HG02759 (cell line): ENCODE measurements around the gene ALG6.
A peak's percentile ranks its signal among the peaks of the same experiment; 100 is the strongest.

Source experiments
- ATAC-seq: cut with Tn5 transposase; IDR thresholded peaks from one replicate; pipeline ENCODE4 v1.9.1; 2021; ENCODE audit warnings: mild to moderate bottlenecking, moderate library complexity; ENCODE audit not compliant: unreplicated experiment

Gene ALG6

DNA sequence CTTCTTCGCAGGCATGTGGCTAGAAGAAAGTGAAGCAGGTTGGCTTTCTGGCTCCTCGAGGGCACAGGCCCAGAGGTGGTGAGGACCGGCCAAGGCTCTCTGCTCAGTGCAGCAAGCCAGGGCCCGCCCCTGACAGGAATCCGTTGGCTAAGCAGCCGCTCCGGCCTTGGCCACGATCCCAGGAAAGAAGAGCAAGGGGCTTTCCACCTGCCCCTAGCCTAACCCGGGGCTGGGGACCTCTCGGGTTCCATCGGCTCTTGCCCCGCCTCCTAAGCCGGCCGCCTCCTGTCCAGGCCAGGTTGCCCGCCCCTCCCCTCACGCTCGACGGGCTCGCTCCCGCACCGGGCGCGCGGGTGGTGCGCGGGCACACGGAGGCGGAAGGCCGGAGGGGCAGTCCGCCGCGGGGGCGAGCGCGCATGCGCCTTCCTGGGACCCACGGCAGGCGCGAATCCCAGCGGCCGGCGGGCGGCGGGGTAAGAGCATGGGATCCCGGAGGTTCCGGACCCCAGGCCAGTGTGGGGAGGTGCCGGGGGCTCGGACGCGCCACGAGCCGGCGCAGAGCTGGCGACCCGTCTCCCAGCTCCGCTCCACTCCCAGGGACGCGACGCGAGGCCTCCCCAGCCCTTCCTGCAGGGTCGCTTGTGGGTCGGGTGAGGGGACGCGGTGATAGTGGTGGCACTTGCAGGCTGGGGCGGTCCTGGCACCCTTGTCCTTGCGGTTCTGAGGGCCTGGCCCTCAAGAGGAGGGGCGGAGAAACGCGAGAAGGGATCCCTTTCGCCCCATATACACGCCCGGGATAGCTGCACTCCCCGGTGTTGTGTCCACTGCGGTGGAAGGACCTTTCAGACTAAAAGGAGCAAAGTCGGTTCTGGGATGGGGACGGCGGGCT, at the start of gene ALG6:
ALG6 (plus strand) TSS at position 413 of the 889 bp plus-strand sequence. CDS start 3,351 bp downstream, outside the sequence.
- ATAC-seq = peak; percentile 94

DNA sequence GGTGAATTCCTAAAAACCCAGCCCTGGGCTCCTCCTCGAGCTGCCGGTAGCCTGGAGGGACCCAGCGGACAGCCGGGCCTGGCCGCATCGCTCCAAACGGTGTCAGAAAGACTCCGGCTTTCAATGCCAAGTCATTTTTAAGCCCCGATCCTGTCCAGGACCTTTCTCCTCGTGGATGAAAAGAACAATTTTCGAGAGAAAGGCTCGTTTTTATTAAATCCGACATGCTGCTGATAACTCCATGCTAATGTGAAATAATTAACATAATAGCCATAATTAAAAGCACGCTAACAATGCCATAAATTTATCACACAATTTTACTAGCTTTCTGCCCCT, 49.6 kb upstream of the ALG6 start:
- ATAC-seq = no peak

DNA sequence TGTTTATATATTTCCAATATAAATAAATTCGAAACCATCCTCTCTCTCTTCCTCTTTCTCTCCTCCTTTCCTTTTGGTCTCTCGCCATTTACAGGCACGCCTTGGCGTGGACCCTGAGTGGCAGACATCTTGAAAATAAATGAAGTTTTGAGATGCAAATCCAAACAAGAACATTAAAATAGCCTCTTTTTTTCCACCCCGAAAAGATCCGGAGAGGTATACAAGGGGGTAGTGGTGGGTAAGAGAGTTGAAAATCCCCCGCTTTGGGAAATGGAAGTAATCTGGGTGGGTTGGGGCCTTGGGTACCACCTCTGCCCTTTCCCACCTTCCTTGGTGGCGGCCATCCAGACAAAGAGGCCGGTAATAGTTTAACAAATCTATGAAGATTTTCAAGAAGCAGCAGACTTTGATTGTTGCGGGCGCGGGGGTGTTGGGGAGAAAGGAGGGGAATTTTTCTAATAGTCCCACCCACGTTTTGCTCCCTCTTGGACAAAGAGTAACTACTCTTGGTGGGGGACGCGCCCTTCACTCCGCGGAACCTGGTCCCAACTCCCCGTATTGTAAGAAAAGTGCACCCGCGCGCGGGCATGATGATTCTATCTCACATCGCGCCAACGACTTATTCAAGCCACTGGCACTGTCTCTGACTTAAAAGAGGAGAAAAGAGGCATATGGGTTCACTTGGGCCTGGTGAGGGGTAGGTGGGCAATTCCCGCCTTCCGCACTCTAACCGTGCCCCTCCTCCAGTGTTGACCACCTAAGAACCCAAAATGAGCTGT, 49.0 kb upstream of the ALG6 start:
- no peak for ATAC-seq

DNA sequence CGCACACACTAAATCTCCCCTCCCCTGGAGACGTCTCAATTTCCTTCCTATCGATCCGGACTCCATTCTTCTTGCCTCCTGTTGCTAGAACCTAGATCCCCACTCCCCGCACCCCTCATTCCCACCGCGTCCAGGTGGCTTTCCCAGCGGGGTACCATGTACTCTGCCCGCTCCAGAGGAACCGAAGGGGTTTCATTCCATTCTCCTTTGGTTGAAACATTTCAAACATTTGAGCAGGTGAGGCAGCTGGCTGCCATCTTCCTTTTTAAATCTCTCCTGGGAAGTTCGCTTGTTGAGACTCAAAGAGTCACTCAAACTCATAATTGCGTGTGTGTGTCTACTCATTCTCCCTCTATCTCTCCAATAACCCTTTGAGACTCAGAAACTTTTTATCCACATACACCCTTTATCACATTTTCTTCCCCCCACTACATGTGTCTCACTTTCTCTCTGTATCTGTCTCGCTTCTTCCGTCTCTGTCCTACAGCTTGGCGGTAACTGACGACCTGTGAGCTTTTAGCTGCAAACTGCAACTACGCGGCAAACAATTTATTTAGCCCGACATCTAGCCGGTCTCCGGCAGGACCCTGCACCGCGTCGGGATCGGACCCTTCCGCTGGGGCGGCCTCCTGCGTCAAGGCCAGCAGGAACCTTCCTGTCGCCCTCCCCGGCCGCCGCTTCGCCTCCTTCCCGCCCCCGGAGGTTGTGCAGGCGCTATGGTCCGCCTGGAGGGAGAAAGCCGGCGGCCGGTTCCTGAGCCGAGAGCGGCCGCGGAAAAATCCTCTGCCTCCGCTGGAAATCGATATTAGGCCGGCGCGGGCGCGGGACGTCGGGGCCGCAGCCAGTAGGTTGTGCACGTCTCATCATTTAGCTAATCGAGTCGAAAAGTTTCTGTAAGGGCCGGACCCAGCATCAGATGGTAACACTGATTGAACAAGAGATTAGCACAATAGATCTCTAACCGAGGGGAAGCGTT, 48.1 kb upstream of the ALG6 start:
- no peak for ATAC-seq

DNA sequence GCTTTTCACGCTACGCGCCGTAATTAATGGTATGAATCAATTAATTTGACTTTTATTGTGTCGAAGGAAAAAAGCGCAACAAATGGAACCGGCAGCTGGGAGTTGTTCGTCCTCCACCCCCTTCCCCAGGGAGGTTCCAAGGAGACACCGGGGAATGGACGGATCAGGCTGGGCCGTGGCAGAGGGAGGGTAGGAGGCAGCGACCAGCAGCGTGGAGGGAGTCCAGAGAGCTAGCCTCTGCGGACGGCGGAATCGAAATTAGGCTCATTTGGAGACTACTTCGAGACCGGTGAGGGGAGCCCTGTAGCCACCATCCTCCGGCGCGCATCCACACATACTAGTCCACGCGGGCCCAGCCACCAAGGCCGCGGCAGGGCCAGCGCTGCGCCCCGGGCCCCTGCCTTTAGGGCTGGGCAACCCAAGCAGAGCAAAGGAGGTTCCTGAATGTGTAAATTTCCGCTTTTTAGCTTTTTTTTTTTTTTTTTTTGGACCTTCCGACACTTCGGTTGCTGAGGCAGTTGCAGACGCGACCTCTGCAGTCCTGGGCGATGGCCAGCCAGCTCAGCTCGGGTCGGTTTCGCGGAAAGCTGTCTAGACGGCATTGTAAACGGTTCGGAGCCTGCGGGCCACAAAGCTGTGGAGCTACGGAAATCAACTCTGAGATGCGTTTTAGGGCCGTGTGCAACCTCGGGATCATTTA, 47.3 kb upstream of the ALG6 start:
- no peak for ATAC-seq

DNA sequence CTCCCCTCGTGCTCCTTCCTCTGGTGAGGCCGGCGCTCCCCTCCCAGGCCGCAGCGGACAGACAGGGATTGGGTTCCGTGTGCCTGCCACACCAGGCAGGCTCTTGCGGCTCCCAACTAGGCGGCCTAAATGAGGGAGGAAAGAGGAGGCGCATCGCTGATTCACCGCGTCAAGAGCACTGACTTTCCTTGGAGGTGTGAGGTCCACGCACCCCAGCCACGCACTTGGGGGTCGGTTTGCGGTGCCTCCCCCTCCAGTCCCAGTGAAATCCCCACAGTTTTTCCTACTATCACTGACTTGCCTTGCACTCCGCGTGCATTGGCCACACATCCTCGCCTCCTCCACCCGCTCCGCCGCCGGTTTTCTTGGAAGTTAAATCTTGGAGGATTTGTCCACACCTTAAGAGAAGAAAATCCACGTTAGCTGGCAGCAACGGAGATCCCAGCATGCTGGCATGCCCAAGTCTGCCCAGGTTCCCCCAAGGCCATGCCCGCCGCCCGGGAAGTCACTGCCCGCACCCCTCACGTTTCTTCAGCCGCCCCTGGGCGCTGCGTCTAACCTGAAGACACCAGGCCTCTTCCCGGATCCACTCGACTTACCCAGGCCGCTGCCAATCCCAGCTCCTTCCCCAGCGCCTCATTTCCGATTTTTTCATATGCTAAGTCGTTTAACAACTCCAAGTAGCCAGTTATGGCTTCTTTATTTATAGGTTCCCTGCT, 46.2 kb upstream of the ALG6 start:
- no peak for ATAC-seq

DNA sequence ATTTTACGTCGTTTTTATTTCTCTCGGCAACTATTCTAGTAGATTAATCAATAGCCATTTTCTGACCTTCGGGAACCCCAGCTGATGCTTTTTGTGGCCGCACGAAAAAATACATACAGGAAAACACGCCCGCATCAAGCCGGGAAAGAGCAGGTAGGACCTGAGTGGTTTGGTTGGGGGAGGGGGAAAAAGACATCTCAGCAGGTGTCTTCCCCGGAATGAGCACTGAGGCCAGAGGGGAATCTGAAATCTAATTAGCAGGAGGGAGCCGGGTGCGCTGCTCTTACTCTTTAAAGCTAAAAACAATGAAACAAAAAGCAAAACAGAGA, 45.7 kb upstream of the ALG6 start:
- ATAC-seq = peak; percentile 10

DNA sequence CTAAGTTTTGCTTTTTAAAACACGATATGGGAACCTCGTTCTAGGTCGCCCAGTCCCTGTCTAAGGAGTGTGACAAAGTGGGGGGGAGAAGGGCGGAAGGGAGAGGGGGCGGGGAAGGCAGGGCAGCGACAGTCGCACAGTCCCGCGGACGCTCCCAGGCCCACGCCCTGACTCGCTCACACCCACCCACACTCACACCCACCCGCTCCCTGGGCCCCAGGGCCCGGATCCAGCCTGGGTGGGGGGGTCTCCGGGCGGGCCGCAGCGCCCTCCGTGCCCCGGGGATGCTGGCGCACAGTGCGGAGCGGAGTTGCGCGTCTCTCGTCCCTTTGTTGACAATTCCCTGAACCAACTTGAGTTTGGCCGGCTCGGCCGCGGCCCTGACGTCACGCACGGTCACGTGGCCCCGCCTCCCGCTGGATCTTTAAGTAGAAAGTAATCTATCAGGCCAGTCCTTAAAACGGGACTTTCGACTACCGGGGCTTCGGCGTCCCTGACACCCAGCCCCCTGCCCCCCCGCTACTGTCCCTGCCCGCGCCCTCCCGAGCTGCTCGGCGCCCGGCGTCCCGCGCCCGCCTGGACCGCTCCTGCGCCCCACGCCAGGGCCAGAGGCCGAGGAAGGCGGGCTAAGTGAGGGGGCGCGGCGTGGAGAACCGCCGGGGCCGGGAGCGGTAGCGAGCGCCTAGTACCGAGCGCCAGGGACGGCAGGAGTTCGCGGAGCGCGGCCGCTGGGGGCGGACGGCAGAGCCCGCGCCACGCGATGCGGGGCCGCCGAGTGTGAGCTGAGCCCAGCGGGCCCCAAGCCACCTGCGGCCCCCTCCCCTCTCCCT, 45.1 kb upstream of the ALG6 start, which contains the start of gene FOXD3:
FOXD3 (plus strand) TSS at position 454 of the 830 bp plus-strand sequence. CDS start 492 bp downstream, outside the sequence.
- ATAC-seq = peak; percentile 50

DNA sequence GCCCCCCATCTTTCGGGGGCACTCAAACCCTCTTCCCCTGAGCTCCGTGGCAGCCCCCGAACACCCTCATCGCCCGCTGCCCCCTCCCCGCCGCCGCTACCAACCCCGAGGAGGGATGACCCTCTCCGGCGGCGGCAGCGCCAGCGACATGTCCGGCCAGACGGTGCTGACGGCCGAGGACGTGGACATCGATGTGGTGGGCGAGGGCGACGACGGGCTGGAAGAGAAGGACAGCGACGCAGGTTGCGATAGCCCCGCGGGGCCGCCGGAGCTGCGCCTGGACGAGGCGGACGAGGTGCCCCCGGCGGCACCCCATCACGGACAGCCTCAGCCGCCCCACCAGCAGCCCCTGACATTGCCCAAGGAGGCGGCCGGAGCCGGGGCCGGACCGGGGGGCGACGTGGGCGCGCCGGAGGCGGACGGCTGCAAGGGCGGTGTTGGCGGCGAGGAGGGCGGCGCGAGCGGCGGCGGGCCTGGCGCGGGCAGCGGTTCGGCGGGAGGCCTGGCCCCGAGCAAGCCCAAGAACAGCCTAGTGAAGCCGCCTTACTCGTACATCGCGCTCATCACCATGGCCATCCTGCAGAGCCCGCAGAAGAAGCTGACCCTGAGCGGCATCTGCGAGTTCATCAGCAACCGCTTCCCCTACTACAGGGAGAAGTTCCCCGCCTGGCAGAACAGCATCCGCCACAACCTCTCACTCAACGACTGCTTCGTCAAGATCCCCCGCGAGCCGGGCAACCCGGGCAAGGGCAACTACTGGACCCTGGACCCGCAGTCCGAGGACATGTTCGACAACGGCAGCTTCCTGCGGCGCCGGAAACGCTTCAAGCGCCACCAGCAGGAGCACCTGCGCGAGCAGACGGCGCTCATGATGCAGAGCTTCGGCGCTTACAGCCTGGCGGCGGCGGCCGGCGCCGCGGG, 44.2 kb upstream of the ALG6 start:
- peak; percentile 28 for ATAC-seq

DNA sequence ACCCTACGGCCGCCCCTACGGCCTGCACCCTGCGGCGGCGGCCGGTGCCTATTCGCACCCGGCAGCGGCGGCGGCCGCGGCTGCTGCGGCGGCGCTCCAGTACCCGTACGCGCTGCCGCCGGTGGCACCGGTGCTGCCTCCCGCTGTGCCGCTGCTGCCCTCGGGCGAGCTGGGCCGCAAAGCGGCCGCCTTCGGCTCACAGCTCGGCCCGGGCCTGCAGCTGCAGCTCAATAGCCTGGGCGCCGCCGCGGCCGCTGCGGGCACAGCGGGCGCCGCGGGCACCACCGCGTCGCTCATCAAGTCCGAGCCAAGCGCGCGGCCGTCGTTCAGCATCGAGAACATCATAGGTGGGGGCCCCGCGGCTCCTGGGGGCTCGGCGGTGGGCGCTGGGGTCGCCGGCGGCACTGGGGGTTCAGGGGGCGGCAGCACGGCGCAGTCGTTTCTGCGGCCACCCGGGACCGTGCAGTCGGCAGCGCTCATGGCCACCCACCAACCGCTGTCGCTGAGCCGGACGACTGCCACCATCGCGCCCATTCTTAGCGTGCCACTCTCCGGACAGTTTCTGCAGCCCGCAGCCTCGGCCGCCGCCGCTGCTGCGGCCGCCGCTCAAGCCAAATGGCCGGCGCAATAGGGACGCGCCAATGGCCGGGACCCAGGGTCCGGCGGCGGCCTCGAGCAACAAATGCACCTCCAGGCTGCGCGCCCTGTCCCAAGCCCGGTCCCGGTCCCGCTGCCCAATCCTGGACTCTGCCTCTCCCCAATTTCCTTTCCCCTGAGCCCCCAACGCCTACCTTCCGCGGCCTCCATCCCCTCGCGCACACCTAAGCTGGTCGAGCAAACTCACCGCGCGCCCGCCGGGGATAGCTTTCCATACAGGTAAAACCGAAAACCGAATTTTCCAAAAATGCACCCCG, 43.3 kb upstream of the ALG6 start:
- ATAC-seq = peak; percentile 3

DNA sequence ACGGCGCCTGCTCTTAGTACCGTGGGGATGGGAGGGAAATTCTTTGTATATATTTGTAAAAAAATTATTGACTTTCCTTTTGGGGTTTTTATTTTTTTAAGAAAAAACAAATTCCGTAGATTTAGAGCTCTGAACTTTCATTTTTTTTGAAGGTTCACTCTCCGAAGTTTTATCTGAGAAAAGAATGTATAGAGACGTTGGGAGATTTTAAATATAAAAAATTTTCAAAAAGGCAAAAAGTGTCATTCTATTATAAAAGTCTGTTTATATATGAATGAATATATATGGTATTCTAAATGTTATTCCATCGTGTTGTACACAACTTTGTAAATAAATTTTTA, 42.7 kb upstream of the ALG6 start:
- no peak for ATAC-seq

DNA sequence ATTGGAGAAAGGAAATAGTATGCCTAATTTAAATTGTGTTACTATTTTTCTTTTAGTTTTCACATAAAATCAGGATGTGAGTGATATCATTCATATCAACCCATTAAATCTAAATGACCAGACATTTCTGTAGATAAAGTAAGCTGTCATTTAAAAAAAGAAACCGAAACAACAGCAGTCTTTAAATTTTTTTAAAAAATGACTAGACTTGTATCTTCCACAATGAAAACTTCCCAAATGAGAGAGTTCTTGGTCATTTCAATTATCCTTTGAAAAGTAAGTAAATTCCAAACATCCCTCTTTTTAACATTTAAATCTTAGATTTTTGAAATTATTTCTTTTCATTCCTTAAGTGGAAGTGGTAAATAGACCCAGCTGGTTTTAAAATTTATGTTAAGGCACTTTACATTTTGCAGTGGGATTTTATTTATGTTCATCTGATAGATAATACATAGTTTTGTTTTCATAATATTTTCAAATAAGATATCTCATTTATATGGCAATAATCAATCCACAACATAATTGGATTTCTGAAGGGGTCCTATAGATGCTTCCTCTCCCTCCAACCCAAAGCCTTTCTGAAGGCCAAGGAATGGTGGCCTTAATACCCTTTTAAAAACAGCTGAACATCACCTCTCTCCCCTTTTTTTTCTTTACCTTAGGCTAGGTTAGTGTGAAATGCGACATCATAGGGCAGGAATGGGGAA, 42.0 kb upstream of the ALG6 start:
- ATAC-seq = no peak

DNA sequence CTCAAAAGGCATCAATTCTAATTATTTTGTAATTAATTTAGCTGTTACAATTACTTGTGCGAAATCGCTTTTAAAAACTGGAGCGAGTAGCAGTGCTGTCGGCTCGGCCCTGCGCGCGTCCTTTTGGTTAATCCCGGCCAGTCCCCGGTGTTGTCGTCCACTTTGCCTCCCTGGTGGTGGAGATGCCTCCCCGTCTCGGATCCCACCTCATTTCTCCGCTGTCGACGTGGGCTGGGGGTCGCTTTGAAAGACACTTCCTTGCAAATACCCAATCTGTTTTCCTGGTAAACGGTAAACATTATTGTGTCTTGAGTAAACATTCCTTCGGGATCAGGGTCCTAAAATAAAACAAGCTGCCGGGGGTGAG, 41.3 kb upstream of the ALG6 start:
- ATAC-seq = no peak

DNA sequence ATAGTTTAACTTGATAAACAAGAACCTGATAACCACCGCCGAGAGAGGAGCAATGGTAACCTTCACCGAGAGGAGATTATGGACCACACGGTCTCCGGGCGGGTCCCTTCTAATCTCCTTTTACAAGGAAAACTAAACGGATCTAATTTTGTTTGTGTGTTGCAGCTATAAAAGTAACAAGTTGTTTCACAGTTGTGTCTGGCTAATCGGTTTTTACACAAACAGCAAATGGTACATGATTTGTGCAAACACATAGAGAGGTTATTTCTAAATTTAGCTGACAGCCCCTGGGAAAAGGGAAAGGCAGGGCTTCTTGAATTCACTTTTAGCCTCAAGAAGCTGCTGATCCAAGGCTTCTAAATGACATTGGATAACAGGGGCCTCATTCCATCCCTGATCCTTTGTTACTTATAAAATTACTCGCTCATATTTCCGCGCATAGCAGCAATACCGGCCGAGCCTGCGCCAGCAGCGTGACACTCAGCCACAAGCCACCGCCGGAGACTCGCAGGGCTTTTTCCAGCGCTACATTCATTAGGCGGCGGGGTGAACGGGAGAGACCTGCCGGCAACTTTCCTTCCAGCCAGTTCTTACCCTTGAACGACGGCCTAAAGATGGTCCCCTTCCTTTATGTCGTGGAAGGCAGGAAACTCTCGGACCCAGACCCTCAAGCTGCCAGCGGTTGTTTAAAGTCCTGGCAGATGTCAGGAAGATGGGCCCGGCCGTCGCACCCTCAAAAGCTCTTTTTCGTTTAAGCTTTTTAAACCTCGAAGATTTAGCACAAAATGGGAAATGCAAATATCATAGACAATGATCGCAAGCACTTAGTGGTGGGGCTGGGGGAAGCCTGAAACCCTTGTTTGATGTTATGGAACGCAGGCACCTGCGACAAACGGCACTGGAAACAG, 40.7 kb upstream of the ALG6 start:
- no peak for ATAC-seq

DNA sequence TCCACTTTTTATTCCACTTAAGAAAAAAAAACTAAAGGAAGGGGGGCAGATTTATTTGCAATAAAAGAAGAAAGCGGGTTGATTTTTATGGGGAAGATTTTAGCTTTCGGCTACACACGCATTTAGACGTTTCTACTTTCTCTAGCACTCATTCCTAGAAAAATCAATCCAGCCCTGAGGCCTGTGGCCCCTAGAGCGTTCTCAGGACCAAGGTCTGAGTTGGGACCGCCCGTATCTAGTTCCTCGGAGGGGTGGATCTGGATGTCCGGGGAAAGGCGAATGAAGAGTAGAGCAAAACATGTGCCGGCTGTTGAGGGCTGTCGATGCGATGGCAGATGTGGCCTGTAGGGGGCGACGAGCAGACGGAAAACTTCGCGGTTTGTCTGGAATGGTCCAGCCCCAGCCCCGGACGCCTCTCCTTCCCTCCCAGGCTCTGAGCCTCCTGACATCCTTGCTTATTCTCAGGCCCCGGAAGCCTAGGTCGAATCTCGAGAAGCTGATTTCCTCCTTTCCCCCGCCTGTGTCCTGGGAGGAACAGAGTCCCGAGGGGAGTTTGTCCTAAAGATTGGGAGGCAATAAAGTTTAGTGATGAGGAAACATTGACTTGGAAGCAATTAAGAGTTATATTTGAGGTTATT, 39.9 kb upstream of the ALG6 start:
- no peak for ATAC-seq
